Measurements from ENCODE around the gene GIMAP4.
A peak's percentile ranks its signal among the peaks of the same experiment; 100 is the strongest.
"Not testable (repeated sequence)": the region's sequence is repeated elsewhere in the genome, so short reads cannot be mapped to it uniquely, and the experiment has no call there.

The GIMAP4 gene

DNA sequence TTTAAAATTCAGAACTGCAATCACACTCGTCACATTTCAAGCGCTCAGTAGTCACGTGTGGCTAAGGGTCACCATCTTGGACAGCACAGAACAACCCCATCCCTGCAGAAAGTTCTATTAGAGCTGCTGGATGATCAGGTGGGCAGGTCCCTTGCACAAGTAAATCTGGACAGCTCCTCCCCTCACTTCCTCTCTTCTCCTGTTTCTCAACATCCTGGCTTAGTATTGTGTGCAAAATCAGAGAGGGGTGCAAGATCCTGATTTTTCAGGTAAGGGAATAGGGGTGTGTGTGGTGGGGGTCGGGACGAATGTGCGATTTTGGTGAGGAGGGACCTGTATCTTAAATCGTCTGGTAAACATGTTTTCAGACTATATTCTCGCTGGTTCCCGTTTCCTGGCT lies at the start of gene GIMAP4:
Gene GIMAP4, plus strand, starts transcription at position 222 of the 400 bp plus-strand sequence. CDS start 2,512 bp downstream, outside the sequence.
- DNase-seq = no peak

DNA sequence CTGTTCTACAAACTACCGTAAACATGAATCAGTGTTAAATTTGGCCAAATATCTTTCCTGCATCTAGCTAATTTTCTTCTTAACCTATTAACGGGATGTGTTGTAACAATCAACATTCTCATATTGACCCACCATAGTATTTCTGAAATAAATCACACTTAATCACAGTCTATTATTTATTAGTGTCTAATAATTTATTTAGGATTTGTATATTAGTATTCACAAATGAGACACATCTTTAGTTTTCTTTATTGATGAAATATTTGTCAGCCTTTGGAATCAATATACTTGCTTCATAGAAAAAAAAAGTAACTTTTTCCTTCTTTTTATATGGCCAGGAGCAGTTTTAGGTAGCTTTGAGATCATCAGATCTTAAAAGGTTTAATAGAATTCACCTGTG lies 47.9 kb upstream of the GIMAP4 start:
- DNase-seq = no peak

DNA sequence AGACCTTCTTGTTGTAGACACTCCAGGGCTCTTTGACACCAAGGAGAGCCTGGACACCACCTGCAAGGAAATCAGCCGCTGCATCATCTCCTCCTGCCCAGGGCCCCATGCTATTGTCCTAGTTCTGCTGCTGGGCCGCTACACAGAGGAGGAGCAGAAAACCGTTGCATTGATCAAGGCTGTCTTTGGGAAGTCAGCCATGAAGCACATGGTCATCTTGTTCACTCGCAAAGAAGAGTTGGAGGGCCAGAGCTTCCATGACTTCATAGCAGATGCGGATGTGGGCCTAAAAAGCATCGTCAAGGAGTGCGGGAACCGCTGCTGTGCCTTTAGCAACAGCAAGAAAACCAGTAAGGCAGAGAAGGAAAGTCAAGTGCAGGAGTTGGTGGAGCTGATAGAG lies 47.0 kb upstream of the GIMAP4 start:
- DNase-seq = peak; percentile 57

DNA sequence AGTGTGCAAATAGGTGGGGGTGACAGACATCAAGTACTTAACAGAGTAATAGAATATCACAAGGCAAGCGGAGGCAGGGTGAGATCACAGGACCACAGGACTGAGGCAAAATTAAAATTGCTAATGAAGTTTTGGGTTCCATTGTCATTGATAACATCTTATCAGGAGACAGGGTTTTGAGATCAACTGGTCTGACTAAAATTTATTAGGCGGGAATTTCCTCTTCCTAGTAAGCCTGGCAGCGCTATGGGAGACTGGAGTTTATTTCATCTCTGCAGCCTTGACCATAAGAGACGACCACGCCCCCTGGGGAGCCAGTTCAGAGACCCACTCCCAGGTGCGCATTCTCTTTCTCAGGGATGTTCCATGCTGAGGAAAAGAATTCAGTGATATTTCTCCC lies 44.3 kb upstream of the GIMAP4 start:
- DNase-seq = not testable (repeated sequence)

DNA sequence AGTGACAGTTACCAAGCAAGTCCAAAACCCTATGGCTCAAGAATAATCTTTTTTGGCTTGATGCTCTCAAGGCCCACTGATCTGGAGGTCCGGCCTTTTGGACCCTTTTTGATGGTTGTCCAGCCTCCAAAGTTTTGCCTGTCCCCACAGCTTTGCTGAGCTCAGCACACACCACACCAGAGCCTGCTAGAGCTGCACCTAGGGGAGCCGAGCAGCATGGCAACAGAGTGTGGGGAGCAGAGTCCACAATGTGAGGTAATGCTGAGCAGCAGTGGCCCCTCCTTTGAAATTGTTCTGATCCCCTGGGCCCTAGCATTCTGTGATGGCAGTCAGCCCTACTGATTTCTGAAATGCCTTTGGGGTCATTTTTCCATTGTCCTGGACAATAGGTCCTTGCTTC lies 43.2 kb upstream of the GIMAP4 start:
- no peak for DNase-seq

DNA sequence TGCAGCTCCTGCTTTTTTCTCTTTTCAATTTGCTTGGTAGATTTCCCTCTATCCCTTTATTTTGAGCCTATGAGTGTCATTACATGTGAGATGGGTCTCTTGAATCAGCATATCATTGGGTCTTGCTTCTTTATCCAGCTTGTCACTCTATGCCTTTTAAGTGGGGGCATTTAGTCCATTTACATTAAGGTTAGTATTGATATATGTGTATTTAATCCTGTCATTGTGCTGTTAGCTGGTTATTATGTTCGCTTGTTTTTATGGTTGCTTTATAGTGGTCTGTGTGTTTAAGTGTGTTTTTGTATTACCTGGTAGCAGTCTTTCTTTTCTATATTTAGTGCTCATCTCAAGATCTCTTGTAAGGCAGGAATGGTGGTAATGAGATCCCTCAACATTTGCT lies 35.5 kb upstream of the GIMAP4 start:
- DNase-seq = no peak

DNA sequence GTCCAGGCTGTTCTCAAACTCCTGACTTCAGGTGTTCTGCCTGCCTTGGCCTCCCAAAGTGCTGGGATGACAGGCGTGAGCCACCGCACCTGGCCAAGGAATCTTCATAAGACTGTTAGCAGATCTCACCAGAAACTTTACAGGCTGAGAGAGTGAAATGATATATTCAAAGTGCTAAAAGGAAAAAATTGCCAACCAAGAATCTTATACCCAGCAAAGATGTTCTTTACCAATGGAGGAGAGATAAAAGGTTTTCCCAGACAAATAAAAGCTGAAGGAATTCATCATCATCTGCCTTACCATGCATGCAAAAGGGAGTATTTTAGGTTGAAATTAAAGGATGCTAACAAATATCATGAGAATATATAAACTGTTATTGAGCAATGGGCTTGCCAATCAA lies 28.9 kb upstream of the GIMAP4 start:
- DNase-seq = no peak

DNA sequence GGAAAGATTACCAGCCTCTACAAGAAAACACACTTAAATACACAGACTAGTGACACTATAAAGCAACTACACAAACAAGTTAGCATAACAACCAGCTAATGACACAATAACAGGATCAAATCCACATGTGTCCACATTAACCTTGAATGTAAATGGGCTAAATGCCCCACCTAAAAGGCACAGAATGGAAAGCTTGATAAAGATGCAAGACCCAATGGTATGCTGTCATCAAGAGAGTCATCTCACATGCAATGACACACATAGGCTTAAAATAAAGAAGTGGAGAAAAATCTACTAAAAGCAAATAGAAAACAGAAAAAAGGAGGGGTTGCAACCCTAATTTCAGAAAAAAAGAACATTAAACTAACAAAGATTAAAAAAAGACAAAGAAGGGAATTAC lies 14.0 kb upstream of the GIMAP4 start:
- DNase-seq = no peak

DNA sequence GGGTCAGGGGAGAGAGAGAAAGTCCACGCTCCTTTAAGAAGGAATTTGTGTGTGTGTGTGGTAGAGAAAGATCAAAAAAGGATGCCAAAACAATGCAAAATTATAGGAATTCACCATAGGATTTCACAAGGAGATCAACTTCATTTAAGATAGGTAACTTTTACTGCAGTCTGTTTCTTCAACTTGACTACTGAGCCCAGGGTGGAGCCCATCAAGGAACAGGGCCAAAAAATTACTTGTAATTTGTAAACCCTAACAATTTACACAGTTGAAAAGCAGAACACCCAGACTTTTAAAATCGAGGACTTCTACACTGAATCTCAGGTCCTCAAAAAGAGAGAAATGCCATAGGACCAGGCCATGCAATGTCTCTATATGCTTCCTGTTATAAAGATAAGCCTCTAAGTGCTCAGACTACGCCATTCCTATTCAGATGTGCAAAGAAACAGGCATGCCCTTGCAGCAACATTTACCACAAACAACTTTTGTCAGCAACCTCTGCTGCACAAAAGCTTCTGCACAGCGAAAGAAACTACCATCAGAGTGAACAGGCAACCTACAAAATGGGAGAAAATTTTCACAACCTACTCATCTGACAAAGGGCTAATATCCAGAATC lies 10.6 kb upstream of the GIMAP4 start:
- no peak for DNase-seq

DNA sequence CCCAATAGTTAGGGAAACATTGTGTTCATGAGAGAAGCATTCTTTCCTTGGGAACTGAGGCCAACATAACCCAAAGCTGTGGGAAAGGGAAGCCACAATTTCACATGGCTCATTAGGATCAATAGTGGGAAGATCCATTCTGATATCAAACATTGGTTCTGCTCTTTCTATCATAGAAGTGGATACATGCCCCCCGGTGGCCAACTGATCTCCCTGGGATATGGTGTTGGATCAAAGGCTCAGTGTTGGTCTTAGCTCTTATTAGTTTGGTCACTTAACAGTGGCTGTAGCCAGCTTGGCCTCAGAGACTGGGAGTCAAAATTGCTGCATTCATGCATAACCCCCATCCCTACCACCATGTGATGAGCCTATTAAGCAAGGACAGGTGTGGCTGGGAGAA lies 6.7 kb upstream of the GIMAP4 start:
- DNase-seq = peak; percentile 27

DNA sequence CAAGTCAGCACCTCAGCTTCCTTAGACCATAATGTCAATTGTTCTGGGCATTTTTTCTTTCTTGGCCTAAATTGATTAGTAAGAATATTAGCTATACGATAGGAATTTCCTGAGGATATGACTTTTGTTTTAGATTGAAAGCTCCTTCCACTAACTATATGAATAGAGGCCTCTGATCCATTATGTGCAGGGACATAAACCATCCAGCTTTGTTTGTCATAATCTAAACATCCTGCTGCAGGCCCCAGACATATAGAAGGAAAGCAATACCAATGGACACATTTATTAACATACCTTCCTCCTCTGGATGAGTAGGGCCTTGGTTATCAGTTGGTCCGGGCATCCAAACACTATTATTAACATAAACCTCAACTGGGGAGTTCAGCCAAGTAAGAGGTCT lies 4.3 kb upstream of the GIMAP4 start:
- no peak for DNase-seq

DNA sequence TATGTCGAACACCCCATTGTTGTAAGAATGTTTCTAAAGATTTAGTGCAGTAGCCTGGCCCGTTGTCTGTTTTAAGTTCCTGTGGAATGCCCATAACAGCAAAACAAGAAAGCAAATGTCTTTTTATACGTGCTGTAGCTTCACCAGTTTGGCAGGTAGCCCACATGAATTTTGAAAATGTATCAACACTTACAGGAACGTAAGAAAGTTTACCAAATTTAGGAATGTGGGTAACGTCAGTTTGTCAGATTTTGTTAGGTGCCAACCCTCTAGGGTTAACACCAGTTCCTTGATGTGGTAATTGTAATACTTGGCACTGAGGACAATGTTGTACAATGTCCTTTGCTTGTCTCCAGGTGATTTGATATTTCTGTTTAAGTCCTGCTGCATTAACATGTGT lies 3.2 kb upstream of the GIMAP4 start:
- DNase-seq = no peak

DNA sequence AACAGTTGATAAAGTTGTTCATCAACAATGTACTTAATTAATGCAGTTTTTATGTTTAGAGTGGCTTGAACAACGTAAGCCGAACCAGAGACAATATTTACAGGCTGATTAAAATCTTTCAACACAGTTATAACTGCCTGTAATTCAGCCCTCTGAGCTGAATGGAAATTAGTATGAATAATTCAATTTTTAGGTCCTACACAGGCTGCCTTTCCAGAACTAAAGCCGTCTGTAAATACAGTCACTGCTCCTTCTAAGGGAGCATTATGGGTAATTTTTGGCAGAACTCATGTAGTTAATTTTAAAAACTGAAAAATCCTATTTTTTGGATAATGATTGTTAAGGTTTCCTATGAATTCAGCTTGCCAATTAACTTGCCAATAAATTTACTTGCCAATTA lies 2.6 kb upstream of the GIMAP4 start:
- no peak for DNase-seq

DNA sequence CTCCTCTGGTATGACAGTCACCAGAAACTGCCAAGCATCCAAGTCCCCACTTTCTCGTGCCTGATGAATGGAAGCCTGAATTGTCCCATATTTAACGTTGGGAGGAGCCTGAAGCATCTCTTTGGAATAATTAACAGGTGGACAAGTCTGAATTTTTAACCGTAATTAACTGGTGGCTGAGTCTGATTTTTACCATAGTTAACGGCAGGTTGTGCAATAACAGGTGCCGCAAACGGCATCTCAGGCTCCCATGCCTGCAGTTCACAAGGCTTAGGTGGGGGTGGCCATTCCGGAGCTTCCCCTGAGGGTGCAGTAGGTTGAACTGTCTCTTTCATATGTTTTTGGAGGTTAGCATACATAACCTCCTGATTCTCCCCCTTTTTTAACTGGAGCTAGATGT lies 2.0 kb upstream of the GIMAP4 start:
- no peak for DNase-seq

DNA sequence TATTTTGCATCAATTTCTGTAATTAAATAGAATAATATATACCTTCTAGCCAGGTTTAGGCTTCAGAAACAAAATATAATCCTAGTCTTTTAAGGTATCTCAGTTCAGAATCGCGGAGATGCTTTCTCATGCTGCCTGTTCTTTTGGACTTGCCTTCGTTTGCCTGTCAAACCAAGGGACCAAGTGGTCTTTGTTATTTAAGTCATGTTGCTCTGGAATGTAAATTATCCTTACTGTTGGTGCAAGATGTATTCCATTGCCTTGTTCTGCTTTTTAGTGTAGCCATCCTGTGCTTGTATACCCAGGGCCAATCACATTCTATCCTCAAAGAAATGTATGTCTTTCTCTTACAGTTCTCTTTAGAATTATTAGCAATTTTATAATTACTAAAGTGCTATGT lies 1.1 kb upstream of the GIMAP4 start:
- no peak for DNase-seq

DNA sequence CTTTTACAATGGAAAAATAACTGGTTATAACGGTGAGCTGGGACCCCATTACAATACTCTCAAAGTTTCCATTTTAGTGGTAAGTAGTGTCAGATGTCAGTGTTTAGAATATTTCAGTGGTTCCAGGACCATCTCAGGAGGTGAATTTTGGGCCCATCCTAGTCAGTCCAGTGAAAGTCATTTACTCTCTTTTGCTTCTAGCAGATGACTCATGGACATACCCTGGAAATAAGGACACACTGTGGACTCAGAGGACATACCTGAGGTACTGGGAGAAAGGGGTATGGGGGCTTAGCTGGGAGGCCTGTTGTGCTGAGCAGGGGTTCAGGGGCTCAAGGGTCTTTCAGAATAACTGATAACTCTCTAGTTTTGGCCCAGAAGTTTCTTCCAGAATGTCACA lies 618 bp upstream of the GIMAP4 start:
- no peak for DNase-seq

DNA sequence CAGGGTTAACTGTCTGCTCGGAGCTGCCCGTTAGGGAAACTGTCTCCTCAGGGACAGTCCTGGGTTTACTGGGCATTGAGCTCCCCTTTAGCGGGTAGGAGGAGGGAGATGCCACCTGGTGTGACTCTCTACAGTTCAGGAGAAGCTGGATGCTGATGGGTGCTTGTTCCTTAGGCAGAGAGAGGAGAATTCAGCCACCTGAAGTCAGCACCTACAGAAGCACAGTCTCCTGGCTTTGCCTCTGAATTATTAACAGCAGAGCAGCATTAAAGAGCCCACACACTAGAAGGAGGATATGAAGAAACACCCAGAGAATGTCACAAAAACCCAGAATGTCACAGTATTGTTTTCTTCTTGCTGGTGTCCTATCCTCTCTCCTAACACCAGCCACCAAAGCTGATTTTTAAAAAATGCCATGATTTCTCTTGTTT lies 696 bp downstream of the GIMAP4 start:
- DNase-seq = no peak

DNA sequence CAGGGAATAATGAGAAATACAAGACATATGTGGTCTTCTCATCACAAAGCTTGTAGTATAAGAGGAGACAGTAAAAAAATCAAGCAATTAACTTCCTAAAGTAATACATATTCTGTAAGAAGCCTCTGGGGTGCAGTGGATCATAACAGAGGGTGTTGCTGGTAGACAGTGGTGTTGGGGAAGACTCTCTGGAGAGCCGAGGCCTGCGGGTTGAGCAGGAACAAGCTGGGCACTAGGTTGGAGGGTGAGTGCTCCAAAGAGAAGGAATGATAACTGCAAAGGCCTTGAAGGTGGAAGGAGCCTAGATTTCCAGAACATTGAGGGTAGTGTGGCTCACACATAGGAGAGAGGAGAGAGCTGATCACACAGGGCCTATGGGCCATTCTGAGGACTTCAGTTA lies 1.5 kb downstream of the GIMAP4 start:
- peak; percentile 38 for DNase-seq

DNA sequence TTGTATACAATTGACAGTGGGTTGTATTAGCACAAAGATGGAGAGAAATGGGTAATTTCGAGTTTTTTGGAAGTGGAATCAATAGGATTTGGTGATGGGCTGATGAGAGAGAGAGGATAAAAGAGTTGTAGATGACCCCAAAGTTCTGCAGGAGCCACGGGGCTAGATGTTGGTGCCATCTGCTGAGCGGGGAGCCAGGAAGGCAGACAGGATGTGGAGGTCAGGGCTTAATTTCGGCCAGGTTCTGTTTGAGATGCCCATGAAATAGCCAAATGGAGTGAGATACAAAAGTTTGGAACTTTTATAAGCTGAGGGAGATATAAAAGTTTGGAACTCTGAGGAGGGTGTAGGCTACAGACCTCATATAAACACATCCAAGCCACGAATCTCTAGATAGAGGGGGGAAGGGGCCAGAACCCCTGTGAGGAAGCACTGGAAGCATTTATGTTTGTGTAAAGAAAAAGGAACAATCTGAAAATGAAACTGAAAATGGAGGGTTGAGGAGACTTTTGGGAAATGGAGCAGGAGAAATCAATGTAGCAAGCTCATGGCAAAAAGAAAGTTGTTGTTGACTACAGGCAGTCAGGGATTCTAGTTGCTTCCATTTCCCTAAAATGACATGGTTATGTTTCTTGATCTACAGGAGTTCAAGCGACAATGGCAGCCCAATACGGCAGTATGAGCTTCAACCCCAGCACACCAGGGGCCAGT lies 2.2 kb downstream of the GIMAP4 start:
- no peak for DNase-seq

DNA sequence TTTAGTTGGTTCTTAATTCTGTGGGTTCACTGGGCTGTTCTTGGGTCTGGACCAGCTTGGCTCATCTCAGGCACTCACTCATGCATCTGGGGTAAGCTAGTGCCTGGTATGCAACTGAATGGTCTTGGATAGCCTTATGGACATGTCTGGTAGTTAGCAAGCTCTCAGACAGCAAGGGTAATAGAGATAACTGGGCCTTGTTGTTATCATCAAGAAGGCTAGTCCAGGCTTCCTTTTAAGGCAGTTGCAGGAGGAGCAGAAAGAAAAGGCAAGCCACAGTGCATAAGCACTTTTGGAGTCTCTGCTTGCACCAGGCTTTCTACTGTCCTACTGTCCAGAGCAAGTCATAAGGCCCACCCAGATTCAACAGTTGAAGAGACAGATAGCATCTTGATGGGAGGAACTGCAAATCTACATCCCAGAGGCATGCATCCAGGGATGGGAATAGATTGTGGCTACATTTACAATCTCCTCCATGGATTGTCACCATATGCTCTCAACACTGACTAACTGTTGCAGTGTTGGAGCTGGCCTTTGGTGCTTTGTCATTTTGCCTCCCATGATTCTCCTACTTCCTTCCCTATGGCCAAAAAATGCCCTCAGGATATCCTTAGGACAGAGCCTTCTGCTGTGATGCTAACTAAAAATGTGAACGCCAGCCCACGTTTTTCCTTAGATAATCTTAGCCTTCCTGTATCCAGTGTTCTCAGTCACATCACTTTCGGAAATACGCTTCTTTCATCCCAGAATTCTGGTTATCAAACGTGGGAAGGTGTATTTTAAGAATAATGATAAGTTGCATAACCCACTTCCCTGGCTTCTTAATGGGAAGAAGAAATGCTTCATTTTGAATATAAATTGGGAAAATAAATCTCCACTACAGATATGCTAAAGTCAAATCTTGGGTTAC lies 3.6 kb downstream of the GIMAP4 start:
- no peak for DNase-seq

DNA sequence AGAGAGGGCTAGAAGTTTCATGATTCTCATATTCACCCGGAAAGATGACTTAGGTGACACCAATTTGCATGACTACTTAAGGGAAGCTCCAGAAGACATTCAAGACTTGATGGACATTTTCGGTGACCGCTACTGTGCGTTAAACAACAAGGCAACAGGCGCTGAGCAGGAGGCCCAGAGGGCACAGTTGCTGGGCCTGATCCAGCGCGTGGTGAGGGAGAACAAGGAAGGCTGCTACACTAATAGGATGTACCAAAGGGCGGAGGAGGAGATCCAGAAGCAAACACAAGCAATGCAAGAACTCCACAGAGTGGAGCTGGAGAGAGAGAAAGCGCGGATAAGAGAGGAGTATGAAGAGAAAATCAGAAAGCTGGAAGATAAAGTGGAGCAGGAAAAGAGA lies 5.3 kb downstream of the GIMAP4 start:
- DNase-seq = no peak

DNA sequence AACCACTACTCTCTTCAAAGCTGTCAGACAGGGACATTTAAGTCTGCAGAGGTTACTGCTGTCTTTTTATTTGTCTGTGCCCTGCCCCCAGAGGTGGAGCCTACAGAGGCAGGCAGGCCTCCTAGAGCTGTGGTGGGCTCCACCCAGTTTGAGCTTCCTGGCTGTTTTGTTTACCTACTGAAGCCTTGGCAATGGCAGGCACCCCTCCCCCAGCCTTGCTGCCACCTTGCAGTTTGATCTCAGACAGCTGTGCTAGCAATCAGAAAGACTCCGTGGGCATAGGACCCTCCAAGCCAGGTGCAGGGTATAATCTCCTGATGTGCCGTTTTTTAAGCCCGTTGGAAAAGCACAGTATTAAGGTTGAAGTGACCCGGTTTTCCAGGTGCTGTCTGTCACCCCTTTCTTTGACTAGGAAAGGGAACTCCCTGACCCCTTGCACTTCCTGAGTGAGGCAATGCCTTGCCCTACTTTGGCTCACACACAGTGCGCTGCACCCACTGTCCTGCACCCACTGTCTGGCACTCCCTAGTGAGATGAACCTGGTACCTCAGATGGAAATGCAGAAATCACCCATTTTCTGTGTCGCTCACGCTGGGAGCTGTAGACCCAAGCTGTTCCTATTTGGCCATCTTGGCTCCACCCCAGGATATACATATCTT lies 12.9 kb downstream of the GIMAP4 start:
- not testable (repeated sequence) for DNase-seq

DNA sequence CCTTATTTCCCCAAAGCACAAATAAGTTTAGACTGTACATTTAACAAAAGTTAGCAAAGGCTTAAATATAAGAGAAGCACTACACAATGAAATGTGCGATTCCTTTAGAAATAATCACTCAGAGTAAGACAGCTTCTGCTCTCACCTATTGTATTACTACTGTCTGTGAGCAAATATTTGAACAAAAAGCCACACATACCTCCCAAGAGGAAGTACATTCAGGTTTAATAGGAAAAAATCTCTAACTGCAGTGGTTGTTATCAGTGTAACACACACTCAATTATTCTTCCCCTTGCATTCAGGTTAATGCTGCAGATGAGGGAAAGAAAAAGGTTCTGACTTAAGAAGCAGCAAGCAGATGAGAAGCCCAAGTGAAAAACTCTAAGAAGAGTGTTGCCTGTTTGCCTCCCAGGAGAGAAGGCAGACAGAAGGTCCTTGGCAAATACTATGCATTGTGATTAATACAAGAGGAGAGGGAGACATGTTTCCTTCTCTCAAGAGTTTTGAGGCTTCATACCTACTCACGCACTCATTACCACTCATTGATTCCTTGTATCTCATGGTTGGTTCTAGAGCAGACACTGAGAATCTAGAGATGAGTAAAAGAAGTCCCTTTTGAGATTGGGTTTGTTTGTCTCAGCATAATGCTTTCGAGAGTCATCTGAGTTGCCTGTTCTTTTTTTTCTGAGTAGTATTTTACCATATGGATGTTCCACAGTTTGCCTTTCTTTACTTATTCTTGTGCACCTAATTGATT lies 13.6 kb downstream of the GIMAP4 start:
- no peak for DNase-seq

Data from stimulated activated CD4-positive, alpha-beta T cell treated with anti-CD3 and anti-CD28 coated beads, Interleukin-15, amount 100 ng/mL, for 24 hours (primary cell).